ENCODE data around the gene KLHDC8B. TPM values are rescaled to one million over a fixed set of nuclear protein-coding genes. Genes with fewer than 3 reads are reported as not detected.

KLHDC8B gene
- total RNA-seq, 1 experiment from 2014 or later, result 21.5 TPM

GRCh38 chr3:49175530-49175929 lies 4.1 kb downstream of the KLHDC8B start:
- Mint-ChIP-seq H3K36me3 (no peaks in the 10 kb centered on the region), H3K27me3 (ENCODE audit: low read depth) (no peaks in the 10 kb centered on the region), H3K4me1 (peaks cover 20% of the 10 kb centered on the region), H3K4me3 (no peak overlapping the region), H3K27ac (no peak overlapping the region; the same call in 1 of the 2 replicates), H3K9me3 (no peaks in the 10 kb centered on the region)
- no peak for DNase-seq (ENCODE audit: low spot score)
- ATAC-seq, result no peak
- POLR2A ChIA-PET, result no interaction called here
- TF ChIP-seq GTF2I (CRISPR knock-in tag; conservative IDR thresholded peaks at IDR 0.05) (no peak), FOXP1 (CRISPR knock-in tag; IDR thresholded peaks at IDR 0.05; ENCODE audit: borderline replicate concordance) (no peak), ELF4 (CRISPR knock-in tag; IDR thresholded peaks at IDR 0.05; ENCODE audit: low read depth) (no peak), ESRRA (CRISPR knock-in tag; IDR thresholded peaks at IDR 0.05; ENCODE audit: borderline replicate concordance) (no peak), ZNF138 (CRISPR knock-in tag; conservative IDR thresholded peaks at IDR 0.05) (no peak), JAZF1 (CRISPR knock-in tag; IDR thresholded peaks at IDR 0.05) (no peak), TP53 (CRISPR knock-in tag; IDR thresholded peaks at IDR 0.05) (no peak), NFATC4 (CRISPR knock-in tag; IDR thresholded peaks at IDR 0.05) (no peak), NR3C1 (CRISPR knock-in tag; conservative IDR thresholded peaks at IDR 0.05; ENCODE audit: low read depth) (no peak), CBFB (CRISPR knock-in tag; IDR thresholded peaks at IDR 0.05; ENCODE audit: low read depth) (no peak)
- TF ChIP-seq, protein P1, sequence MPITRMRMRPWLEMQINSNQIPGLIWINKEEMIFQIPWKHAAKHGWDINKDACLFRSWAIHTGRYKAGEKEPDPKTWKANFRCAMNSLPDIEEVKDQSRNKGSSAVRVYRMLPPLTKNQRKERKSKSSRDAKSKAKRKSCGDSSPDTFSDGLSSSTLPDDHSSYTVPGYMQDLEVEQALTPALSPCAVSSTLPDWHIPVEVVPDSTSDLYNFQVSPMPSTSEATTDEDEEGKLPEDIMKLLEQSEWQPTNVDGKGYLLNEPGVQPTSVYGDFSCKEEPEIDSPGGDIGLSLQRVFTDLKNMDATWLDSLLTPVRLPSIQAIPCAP (CRISPR knock-in tag; IDR thresholded peaks at IDR 0.05), result no peak
- TF ChIP-seq, protein P2, sequence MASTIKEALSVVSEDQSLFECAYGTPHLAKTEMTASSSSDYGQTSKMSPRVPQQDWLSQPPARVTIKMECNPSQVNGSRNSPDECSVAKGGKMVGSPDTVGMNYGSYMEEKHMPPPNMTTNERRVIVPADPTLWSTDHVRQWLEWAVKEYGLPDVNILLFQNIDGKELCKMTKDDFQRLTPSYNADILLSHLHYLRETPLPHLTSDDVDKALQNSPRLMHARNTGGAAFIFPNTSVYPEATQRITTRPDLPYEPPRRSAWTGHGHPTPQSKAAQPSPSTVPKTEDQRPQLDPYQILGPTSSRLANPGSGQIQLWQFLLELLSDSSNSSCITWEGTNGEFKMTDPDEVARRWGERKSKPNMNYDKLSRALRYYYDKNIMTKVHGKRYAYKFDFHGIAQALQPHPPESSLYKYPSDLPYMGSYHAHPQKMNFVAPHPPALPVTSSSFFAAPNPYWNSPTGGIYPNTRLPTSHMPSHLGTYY (CRISPR knock-in tag; IDR thresholded peaks at IDR 0.05), result no peak
- TF ChIP-seq, protein P3, sequence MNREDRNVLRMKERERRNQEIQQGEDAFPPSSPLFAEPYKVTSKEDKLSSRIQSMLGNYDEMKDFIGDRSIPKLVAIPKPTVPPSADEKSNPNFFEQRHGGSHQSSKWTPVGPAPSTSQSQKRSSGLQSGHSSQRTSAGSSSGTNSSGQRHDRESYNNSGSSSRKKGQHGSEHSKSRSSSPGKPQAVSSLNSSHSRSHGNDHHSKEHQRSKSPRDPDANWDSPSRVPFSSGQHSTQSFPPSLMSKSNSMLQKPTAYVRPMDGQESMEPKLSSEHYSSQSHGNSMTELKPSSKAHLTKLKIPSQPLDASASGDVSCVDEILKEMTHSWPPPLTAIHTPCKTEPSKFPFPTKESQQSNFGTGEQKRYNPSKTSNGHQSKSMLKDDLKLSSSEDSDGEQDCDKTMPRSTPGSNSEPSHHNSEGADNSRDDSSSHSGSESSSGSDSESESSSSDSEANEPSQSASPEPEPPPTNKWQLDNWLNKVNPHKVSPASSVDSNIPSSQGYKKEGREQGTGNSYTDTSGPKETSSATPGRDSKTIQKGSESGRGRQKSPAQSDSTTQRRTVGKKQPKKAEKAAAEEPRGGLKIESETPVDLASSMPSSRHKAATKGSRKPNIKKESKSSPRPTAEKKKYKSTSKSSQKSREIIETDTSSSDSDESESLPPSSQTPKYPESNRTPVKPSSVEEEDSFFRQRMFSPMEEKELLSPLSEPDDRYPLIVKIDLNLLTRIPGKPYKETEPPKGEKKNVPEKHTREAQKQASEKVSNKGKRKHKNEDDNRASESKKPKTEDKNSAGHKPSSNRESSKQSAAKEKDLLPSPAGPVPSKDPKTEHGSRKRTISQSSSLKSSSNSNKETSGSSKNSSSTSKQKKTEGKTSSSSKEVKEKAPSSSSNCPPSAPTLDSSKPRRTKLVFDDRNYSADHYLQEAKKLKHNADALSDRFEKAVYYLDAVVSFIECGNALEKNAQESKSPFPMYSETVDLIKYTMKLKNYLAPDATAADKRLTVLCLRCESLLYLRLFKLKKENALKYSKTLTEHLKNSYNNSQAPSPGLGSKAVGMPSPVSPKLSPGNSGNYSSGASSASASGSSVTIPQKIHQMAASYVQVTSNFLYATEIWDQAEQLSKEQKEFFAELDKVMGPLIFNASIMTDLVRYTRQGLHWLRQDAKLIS (CRISPR knock-in tag; IDR thresholded peaks at IDR 0.05; ENCODE audit: borderline replicate concordance), result no peak
- CTCF ChIA-PET, result interaction anchor here (0.6 kb wide), 1 partner anchor 101 kb away, joined by 3 read pairs; the partner anchor contains the start of gene C3orf62

DNA sequence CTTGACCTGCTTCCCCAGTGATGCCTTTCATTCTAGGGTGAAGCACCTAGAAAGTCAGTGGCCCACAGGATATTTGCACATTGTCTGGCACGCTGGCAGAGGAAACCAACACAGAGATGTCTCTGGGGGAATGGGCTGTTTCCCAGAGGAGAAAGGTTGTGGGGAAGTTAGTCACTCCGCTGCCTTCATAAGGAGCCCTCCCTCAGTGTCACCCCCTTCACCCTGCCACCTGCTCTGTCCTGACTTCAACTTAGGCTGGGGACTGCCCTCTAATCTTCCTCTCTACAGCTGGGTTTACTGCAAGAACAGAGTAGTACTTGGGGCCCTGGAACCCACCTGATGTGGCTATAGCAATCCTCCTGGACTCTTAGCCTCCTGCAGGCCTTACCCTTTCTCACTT lies 5.7 kb downstream of the KLHDC8B start:
- no peak for TF ChIP-seq RORB (CRISPR knock-in tag; IDR thresholded peaks at IDR 0.05)
- TF ChIP-seq GRHL2 (CRISPR knock-in tag; IDR thresholded peaks at IDR 0.05; ENCODE audit: insufficient replicate concordance, severe bottlenecking), result no peak
- TF ChIP-seq CBFB (CRISPR knock-in tag; IDR thresholded peaks at IDR 0.05; ENCODE audit: low read depth), result no peak
- TF ChIP-seq NR2C2 (CRISPR knock-in tag; IDR thresholded peaks at IDR 0.05), result no peak
- no peak for TF ChIP-seq EMX1 (CRISPR knock-in tag; IDR thresholded peaks at IDR 0.05)
- TF ChIP-seq STAT6 (CRISPR knock-in tag; conservative IDR thresholded peaks at IDR 0.05; ENCODE audit: low read depth), result no peak
- TF ChIP-seq, protein P2 (CRISPR knock-in tag; IDR thresholded peaks at IDR 0.05), result no peak
- TF ChIP-seq ATF2 (CRISPR knock-in tag; IDR thresholded peaks at IDR 0.05; ENCODE audit: borderline replicate concordance, low read depth), result no peak
- TF ChIP-seq GTF2I (CRISPR knock-in tag; conservative IDR thresholded peaks at IDR 0.05), result no peak
- TF ChIP-seq ZNF121 (CRISPR knock-in tag; IDR thresholded peaks at IDR 0.05), result no peak
- TF ChIP-seq SP1 (CRISPR knock-in tag; conservative IDR thresholded peaks at IDR 0.05), result no peak
- no peak for TF ChIP-seq FOXP1 (CRISPR knock-in tag; IDR thresholded peaks at IDR 0.05; ENCODE audit: borderline replicate concordance)
- no peak for TF ChIP-seq ZNF138 (CRISPR knock-in tag; conservative IDR thresholded peaks at IDR 0.05)
- TF ChIP-seq NFE2L1 (CRISPR knock-in tag; IDR thresholded peaks at IDR 0.05), result no peak
- no peak for TF ChIP-seq TEAD4 (CRISPR knock-in tag; IDR thresholded peaks at IDR 0.05)
- no peak overlapping the region for H3K4me3 Mint-ChIP-seq
- ATAC-seq (no peak), DNase-seq (ENCODE audit: low spot score) (no peak)
- peaks cover 15% of the 10 kb centered on the region for H3K4me1 Mint-ChIP-seq
- H3K27me3 Mint-ChIP-seq (ENCODE audit: low read depth), result peaks cover 4% of the 10 kb centered on the region
- no peak overlapping the region for H3K27ac Mint-ChIP-seq
- CTCF ChIA-PET, result interaction anchor here (1.0 to 1.3 kb wide), 2 partner anchors 170 to 272 kb away, joined by 3 read pairs; partner anchors contain the start of gene WDR6
- H3K36me3 Mint-ChIP-seq, result no peaks in the 10 kb centered on the region
- peaks cover 9% of the 10 kb centered on the region; the same call in 1 of the 2 replicates for H3K9me3 Mint-ChIP-seq
- POLR2A ChIA-PET, result no interaction called here
